Activated CD8-positive, alpha-beta memory T cell treated with anti-CD3 and anti-CD28 coated beads, Interleukin-2, amount 50 U/mL, for 1 hour (primary cell): Measurements from ENCODE around the gene PTPRQ.

Source experiments
- DNase-seq: peaks from one replicate; pipeline ENCODE4 v3.0.0-alpha.2; 2020; ENCODE audit errors: extremely low read depth

PTPRQ gene

GRCh38 chr12:80565271-80565670 is 121.2 kb downstream of the PTPRQ start:
- DNase-seq = no peak

GRCh38 chr12:80567401-80567800 is 123.4 kb downstream of the PTPRQ start:
- DNase-seq = no peak

DNA sequence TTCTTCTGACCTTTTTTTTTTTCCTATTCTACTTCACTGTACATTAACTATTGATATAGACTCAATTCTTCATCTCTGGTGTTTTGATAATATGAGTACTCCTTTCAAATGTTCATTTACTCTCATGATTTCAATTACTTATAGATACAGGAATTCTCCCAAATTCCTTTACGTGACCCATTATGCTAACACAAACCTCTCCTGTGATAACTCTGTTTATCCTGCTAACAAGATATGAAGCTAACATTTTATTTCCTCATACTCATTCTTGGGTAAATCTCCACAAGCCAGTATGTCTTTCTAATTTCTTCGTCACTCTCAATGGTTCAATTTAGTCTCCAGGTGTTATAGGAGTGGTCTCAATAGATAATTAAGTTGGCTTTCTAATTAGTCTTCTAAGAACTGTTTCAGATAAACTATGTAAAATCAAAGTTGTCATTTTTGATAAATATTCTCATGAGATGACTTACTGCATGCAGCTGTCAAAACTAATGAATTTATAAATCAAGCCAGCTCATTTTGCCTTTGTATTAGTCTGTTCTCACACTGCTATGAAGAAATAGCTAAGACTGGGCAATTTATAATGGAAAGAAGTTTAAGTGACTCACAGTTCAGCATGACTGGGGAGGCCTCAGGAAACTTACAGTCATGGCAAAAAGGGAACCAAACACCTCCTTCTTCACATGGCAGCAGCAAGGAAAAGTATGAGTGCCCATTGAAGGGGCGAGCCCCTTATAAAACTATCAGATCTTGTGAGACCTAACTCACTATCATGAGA is 132.8 kb downstream of the PTPRQ start:
- no peak for DNase-seq

GRCh38 chr12:80580254-80580653 is 136.2 kb downstream of the PTPRQ start:
- DNase-seq = no peak

- no peak for DNase-seq
These were observed 137.7 kb downstream of the PTPRQ start for GRCh38 chr12:80581783-80582182.

DNA sequence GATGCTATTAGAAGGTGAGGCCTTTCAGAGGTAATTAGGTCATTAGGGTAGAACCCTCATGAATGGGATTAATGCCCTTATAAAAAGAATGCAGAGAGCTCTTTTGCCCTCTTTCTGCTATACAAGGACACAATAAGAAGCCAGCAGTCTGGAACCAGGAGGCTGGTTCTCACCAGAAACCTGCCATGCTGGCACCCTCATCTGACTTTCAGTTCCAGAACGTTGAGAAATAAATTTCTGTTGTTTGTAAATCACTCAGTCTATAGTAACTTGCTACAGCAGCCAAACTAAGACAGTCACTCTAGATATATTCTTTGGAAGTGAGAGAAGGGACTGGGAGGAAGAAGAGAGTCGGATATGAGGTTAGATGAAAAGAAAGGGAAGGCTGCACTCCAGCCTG is 138.4 kb downstream of the PTPRQ start:
- no peak for DNase-seq

DNA sequence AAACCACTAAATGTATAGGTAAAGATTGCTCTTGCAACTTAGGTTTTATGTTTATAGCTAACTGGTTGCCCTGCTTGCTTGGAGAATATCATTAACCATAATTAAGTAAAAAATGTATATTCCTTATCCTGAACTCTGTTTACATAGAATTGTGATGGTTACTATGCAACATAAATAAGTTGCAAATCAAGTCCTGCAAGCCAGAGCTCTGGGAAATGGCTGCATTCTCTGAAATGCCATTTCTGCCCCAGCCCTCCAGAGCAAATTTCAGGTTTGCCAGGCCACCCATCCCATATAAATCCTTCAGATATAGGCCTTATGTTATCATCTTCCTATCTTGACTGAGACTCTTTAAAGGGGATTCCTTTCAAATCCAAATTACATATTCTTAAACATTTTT is 145.0 kb downstream of the PTPRQ start:
- no peak for DNase-seq

DNA sequence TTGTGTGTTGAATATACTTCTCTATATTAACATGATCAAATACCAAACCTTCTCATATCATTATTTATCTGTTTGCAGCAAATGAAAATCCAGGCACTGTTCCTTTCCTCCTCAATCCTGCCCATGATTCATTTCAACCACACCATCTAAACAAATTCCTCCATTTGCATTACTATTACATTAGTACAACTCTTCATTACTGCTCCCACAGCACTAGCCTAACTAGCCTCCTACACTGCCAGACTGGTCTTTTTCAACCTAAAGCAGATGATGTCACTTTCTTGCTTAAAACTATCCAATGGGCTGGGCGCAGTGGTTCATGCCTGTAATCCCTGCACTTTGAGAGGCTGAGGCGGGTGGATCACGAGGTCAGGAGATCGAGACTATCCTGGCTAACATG is 146.1 kb downstream of the PTPRQ start:
- no peak for DNase-seq

DNA sequence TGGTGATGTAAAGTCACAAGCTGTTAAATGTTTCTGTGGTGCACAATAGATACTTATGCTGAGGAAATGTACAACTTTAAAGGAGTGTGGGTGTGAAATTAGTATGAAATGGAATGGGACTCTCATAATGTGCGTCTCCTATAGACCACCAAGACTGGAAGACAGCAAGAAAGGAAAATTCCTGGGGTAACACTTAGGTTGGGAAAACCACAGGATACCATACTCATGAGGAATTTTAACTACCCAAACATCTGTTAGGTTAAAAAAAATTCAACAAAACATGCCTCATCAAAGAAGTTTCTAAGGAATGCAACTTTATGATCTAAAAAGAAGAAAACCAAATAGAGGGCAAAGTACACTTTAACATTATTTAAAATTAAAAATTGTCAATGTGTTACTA is 149.7 kb downstream of the PTPRQ start:
- no peak for DNase-seq

DNA sequence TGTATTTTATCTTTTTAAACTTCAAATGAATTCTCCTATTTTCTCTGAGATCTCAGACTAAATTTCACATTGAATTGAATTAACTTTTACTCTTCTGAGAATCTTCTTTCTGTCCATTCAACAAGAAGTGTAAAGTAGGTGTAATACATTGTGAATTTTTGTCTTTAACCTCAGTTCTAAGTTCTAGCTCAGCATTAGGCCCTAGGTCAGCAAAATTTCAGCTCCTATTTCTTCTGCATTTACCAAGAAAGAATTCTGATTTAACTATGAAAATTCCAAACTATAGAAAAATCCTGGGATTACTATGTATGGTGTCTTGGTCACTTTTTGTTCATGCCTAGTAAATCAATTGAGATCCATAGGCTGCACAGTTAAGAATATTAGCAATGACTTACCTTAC is 152.5 kb downstream of the PTPRQ start:
- DNase-seq = no peak

DNA sequence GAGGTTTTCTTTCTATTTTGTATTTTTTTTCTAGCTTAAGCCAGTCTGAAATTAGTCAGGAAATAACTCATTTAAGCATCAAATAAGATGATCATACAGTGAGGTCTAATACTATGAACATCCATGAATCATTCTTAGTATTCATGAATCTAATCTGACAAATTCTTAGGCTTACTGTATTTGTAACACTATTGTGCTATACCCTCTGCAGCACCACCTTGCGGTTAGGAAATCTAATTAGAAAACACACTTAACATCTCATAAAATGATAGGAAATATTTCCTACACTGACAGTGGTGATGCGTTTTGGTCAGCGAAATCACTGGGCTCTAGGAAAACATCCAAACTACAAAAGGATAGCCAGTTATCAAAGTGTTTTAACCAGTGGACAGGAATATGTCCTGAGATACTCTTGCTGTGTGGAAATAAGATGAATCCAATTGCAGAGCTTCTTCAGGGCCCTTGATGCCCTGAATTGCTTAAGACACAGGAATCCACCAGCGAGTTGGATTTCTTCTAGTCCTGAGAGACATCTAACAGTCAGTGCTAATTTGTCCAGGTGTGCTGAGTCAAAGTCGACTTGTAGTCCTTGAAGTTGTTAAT is 154.1 kb downstream of the PTPRQ start:
- no peak for DNase-seq

DNA sequence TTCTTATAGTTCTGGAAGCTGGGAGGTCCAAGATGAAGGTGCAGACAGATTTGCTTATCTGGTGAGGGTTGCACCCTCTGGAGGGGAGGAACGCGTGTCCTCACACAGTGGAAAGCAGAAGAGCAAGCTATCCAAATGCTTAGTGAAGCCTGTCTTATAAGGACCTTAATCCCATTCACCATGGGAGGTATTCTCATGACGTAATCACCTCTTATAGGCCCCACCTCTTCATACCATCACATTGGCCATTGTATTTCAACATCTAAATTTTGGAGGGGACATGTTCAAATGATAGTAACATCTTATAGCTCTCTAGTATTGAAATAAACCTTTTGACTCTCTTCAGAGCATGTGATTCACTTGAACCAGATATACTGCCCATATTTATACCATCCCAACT is 158.4 kb downstream of the PTPRQ start:
- no peak for DNase-seq

DNA sequence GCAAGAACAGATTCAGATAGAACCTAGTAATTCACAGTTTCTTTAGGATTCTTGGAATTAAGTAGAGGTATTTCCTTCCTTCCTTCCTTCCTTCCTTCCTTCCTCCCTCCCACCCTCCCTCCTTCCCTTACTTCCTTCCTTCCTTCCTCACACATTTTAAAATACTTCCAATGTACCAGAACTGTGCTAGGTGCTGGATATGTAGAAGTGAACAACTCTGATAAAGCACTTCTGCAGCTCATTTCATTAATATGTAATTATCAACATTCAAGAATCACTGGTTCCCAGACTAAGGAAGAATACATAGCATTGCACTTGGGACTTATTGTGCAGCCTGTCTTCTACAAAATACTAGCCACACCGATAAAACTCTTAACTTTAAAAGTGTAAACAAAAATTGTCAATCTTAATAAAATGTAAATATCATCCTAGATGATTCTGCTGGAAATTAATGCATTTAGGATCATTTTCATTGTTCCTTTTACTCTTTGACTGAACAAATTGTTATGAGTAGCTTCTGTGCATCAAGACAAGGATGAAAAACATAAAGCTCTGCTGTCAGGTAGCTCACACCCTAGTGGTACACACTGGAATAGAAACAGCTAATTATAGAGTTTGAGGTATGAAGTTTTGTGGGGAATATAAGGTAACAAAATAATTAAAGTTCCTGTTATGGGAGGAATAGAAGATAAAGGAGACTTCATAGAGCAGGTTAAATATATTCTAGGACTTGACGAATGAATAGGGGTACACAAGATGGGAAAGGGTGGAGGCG is 163.5 kb downstream of the PTPRQ start:
- DNase-seq = no peak

- DNase-seq = no peak
These were observed 173.7 kb downstream of the PTPRQ start for GRCh38 chr12:80617733-80618132.

- no peak for DNase-seq
These were observed 176.2 kb downstream of the PTPRQ start for GRCh38 chr12:80620281-80620680.

- DNase-seq = no peak
These were observed 178.2 kb downstream of the PTPRQ start for GRCh38 chr12:80622271-80622670.

DNA sequence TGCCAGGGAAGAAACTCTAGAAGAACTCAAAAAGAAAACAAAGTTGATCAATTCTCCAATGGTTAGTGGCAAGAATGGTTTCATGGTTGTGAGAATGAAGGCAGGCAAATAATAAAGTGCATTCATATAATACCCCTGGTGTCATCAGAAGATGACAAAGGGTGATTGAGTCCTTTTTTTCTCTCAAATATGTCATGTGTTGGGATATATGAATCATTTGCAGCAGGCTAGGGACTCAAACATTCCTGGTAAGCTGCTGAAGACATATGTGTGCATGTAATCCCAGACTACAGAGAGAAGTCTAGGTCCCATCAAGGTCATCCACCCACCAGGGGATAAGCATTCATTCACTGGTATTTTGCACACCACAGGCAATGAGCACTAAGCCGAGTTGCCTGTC is 181.0 kb downstream of the PTPRQ start:
- no peak for DNase-seq

- DNase-seq = no peak
These were observed 181.9 kb downstream of the PTPRQ start for GRCh38 chr12:80625901-80626300.

DNA sequence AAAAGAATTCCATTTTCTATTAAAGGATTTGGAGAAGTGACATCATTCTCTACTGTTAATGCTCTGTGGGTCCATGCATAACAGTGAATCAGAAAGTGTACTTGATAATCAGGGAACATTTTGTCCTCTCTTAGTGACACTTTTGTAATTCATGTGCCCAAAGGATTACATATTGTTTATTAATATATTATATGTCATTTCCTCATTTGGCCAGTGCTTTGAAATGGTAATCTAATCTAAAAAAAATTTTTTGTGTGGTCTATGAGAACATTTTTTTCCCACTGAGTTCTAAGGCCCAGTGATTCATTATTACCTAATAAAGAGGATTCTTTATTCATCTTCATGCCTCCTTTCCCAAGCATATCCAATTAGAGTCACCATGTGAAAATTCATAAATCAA is 183.7 kb downstream of the PTPRQ start:
- no peak for DNase-seq

DNA sequence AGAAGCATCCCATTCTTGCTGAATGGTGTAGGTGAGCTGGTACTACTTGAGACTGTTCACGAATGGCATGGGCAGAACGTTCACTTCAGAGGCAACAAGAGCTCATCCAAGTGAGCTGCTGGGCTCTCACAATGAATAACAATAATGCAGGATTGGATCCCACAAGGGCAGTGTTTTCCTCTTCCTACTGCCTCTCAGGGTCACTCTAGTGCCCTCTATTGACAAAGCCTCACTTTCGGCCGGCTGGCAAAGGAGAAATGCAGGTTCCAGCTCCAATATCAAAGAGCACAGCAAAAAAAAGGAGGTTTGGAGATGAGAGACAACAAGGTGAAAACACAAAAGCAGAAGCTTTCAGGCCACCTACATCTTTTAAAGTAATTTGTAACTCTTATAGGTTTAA is 188.8 kb downstream of the PTPRQ start:
- DNase-seq = no peak

DNA sequence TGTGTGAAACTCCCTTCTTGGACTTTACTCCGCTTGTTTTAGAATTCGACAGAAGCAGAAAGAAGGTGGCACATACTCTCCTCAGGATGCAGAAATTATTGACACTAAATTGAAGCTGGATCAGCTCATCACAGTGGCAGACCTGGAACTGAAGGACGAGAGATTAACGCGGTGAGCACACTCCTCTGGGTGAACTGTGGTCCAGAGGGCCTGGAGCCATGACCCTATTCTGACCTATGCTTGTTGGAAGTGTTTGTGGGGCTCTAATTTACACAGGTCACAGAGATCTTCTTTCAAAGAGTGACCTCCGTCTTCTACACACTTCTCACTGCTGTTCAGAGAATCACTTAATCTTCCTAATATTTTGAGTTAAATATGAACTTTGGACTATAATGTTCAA is 190.9 kb downstream of the PTPRQ start:
- no peak for DNase-seq

DNA sequence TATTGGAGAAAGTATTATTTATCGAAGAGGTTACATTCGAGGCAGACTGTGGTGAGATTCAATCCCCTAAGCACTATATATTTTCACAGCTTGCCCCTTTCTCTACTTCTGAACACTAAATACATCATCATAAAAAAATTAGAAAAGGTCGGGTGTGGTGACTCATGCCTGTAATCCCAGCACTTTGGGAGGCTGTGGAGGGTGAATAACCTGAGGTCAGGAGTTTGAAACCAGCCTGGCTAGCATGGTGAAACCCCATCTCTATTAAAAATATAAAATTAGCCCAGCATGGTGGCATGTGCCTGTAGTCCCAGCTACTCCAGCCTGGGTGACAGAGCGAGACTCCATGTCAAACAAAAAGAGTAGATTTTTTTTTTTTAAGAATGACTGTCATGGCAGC is 192.8 kb downstream of the PTPRQ start:
- no peak for DNase-seq

- no peak for DNase-seq
These were observed 197.9 kb downstream of the PTPRQ start for GRCh38 chr12:80641936-80642335.
